ENCODE results near the gene FBN2.
"Not testable (repeated sequence)": the region's sequence is repeated elsewhere in the genome, so short reads cannot be mapped to it uniquely, and the experiment has no call there.

Gene FBN2

GRCh38 chr5:128432913-128433440 is 105.1 kb downstream of the FBN2 start:
- in situ Hi-C loops (cut with MboI; ENCODE audit: low sequenced_read_pairs), result no loop called here

- in situ Hi-C loops (cut with MboI; ENCODE audit: low sequenced_read_pairs), result no loop called here
Observed at GRCh38 chr5:128427921-128428320, 110.1 kb downstream of the FBN2 start.

GRCh38 chr5:128426090-128426534 is 111.9 kb downstream of the FBN2 start:
- in situ Hi-C loops (cut with MboI; ENCODE audit: low sequenced_read_pairs), result no loop called here

GRCh38 chr5:128424646-128425045 is 113.4 kb downstream of the FBN2 start:
- in situ Hi-C loops (cut with MboI; ENCODE audit: low sequenced_read_pairs), result no loop called here

GRCh38 chr5:128422612-128423011 is 115.4 kb downstream of the FBN2 start:
- in situ Hi-C loops (cut with MboI; ENCODE audit: low sequenced_read_pairs), result no loop called here

- in situ Hi-C loops (cut with MboI; ENCODE audit: low sequenced_read_pairs), result no loop called here
Observed at GRCh38 chr5:128414469-128414868, 123.6 kb downstream of the FBN2 start.

GRCh38 chr5:128413356-128413755 is 124.7 kb downstream of the FBN2 start:
- in situ Hi-C loops (cut with MboI; ENCODE audit: low sequenced_read_pairs), result no loop called here

- in situ Hi-C loops (cut with MboI; ENCODE audit: low sequenced_read_pairs), result no loop called here
Observed at GRCh38 chr5:128412145-128412930, 125.7 kb downstream of the FBN2 start.

- in situ Hi-C loops (cut with MboI; ENCODE audit: low sequenced_read_pairs), result no loop called here
Observed at GRCh38 chr5:128409166-128409800, 128.8 kb downstream of the FBN2 start.

GRCh38 chr5:128408622-128409021 is 129.4 kb downstream of the FBN2 start:
- in situ Hi-C loops (cut with MboI; ENCODE audit: low sequenced_read_pairs), result no loop called here

GRCh38 chr5:128407944-128408343 is 130.1 kb downstream of the FBN2 start:
- in situ Hi-C loops (cut with MboI; ENCODE audit: low sequenced_read_pairs), result no loop called here

GRCh38 chr5:128406803-128407202 is 131.2 kb downstream of the FBN2 start:
- in situ Hi-C loops (cut with MboI; ENCODE audit: low sequenced_read_pairs), result no loop called here

GRCh38 chr5:128405159-128405558 is 132.9 kb downstream of the FBN2 start:
- in situ Hi-C loops (cut with MboI; ENCODE audit: low sequenced_read_pairs), result no loop called here

- in situ Hi-C loops (cut with MboI; ENCODE audit: low sequenced_read_pairs), result no loop called here
Observed at GRCh38 chr5:128403333-128403732, 134.7 kb downstream of the FBN2 start.

- in situ Hi-C loops (cut with MboI; ENCODE audit: low sequenced_read_pairs), result no loop called here
Observed at GRCh38 chr5:128402506-128402905, 135.5 kb downstream of the FBN2 start.

- in situ Hi-C loops (cut with MboI; ENCODE audit: low sequenced_read_pairs), result not testable (repeated sequence)
Observed at GRCh38 chr5:128400766-128401165, 137.3 kb downstream of the FBN2 start.

GRCh38 chr5:128399111-128399510 is 138.9 kb downstream of the FBN2 start:
- in situ Hi-C loops (cut with MboI; ENCODE audit: low sequenced_read_pairs), result no loop called here

GRCh38 chr5:128397876-128398275 is 140.2 kb downstream of the FBN2 start:
- in situ Hi-C loops (cut with MboI; ENCODE audit: low sequenced_read_pairs), result no loop called here

- in situ Hi-C loops (cut with MboI; ENCODE audit: low sequenced_read_pairs), result no loop called here
Observed at GRCh38 chr5:128395073-128395472, 143.0 kb downstream of the FBN2 start.

- in situ Hi-C loops (cut with MboI; ENCODE audit: low sequenced_read_pairs), result no loop called here
Observed at GRCh38 chr5:128384068-128384467, 154.0 kb downstream of the FBN2 start.

GRCh38 chr5:128380337-128380736 is 157.7 kb downstream of the FBN2 start:
- in situ Hi-C loops (cut with MboI; ENCODE audit: low sequenced_read_pairs), result no loop called here

- in situ Hi-C loops (cut with MboI; ENCODE audit: low sequenced_read_pairs), result no loop called here
Observed at GRCh38 chr5:128378632-128379031, 159.4 kb downstream of the FBN2 start.

Measured in HL-60/S4 treated with retinoic acid at 250 ng/mL for 4 days and 3 days (cell line).